HG02852 (cell line): Measurements from ENCODE around the gene LRIG2.
"Not testable (repeated sequence)": the region's sequence is repeated elsewhere in the genome, so short reads cannot be mapped to it uniquely, and the experiment has no call there.

Experiments
- ATAC-seq: cut with Tn5 transposase; IDR thresholded peaks from one replicate; pipeline ENCODE4 v1.9.1; 2021; ENCODE audit warnings: mild to moderate bottlenecking, moderate library complexity; ENCODE audit not compliant: unreplicated experiment

LRIG2 gene

GRCh38 chr1:113125517-113125916, 52.5 kb downstream of the LRIG2 start:
- no peak for ATAC-seq

GRCh38 chr1:113126207-113126606, 53.2 kb downstream of the LRIG2 start:
- ATAC-seq = no peak

GRCh38 chr1:113128116-113128515, 55.1 kb downstream of the LRIG2 start:
- no peak for ATAC-seq

- no peak for ATAC-seq
Observed at GRCh38 chr1:113129529-113130185, 56.7 kb downstream of the LRIG2 start.

GRCh38 chr1:113133038-113133437, 60.0 kb downstream of the LRIG2 start:
- no peak for ATAC-seq

- no peak for ATAC-seq
Observed at GRCh38 chr1:113133759-113134158, 60.8 kb downstream of the LRIG2 start.

- ATAC-seq = no peak
Observed at GRCh38 chr1:113135460-113135859, 62.5 kb downstream of the LRIG2 start.

- ATAC-seq = no peak
Observed at GRCh38 chr1:113136476-113136875, 63.5 kb downstream of the LRIG2 start.

GRCh38 chr1:113137563-113137962, 64.6 kb downstream of the LRIG2 start:
- no peak for ATAC-seq

- ATAC-seq = no peak
Observed at GRCh38 chr1:113138778-113139177, 65.8 kb downstream of the LRIG2 start.

GRCh38 chr1:113140176-113140575, 67.2 kb downstream of the LRIG2 start:
- no peak for ATAC-seq

- peak; percentile 66 for ATAC-seq
Observed at GRCh38 chr1:113140588-113141446, 67.8 kb downstream of the LRIG2 start.

- no peak for ATAC-seq
Observed at GRCh38 chr1:113141650-113142473, 68.9 kb downstream of the LRIG2 start.

GRCh38 chr1:113142791-113143190, 69.8 kb downstream of the LRIG2 start:
- no peak for ATAC-seq

GRCh38 chr1:113146242-113147072, 73.5 kb downstream of the LRIG2 start:
- no peak for ATAC-seq

- ATAC-seq = no peak
Observed at GRCh38 chr1:113147073-113147625, 74.2 kb downstream of the LRIG2 start.

GRCh38 chr1:113147826-113148225, 74.8 kb downstream of the LRIG2 start:
- no peak for ATAC-seq

- not testable (repeated sequence) for ATAC-seq
Observed at GRCh38 chr1:113150494-113150893, 77.5 kb downstream of the LRIG2 start.

- no peak for ATAC-seq
Observed at GRCh38 chr1:113153116-113153803, 80.3 kb downstream of the LRIG2 start.

GRCh38 chr1:113156368-113156767, 83.4 kb downstream of the LRIG2 start:
- no peak for ATAC-seq
